K562 (cell line): Measurements from ENCODE around the gene DSCAM. TPM values are rescaled to one million over a fixed set of nuclear protein-coding genes. Genes with fewer than 3 reads are reported as not detected.

Experiments
- ATAC-seq: fragments of 200-7000 bp; cut with Tn5 transposase; 3 replicates; pipeline ENCODE4 v1.9.1; 2020; ENCODE audit warnings: moderate library complexity
- BruUV-seq: library from RNA; stranded (reverse); fragments of 400-500 nt; replicated peaks from 2 replicates; lab custom pipeline; 2021; lab: Mats Ljungman, UMichigan
- CTCF ChIA-PET: fragments of 300-600 bp; formaldehyde crosslinking; extraction: SDS; loops from one replicate; lab custom pipeline; 2021; ENCODE audit warnings: low intra/inter-chr PET ratio; lab: Yijun Ruan, JAX
- POLR2A ChIA-PET: fragments of 300-600, 350-650 bp; sonication (Branson Sonifier 250); formaldehyde crosslinking; extraction: SDS; loops from one replicate; lab custom pipeline; 2021; ENCODE audit warnings: antibody characterized with exemption, inconsistent platforms; lab: Yijun Ruan, JAX
- DNase-seq, 4 experiments: peaks; one replicate each; pipeline versions ENCODE4 v3.0.0 to v3.0.0-alpha.2; 2011 to 2018; ENCODE audit warnings: low spot score in 3 of 4, mixed read lengths in 3 of 4; ENCODE audit errors: extremely low read depth in 1 of 4
- FAIRE-seq: peaks from 2 replicates; lab custom pipeline; 2011; peaks lifted over from hg19 to GRCh38; lab: Jason Lieb, UNC
- H2AFZ ChIP-seq: 2 replicates; pipeline ENCODE4 v1.6.0; 2011; ENCODE audit warnings: low read depth, low read length, control low read depth, inconsistent platforms
- H3K27ac ChIP-seq: fragments of 200-600 bp; 3 replicates; pipeline ENCODE4 v1.8.0; 2011; ENCODE audit warnings: low read depth, mild to moderate bottlenecking, control low read depth, inconsistent platforms, low read length, moderate library complexity, mixed read lengths; ENCODE audit errors: extremely low read depth
- H3K27me3 ChIP-seq, 2 experiments: fragments of 300-600 bp in 1 of 2; 2 replicates in 1 of 2; 3 replicates in 1 of 2; pipeline versions ENCODE4 v1.6.0 to v1.8.0; 2011; ENCODE audit warnings: inconsistent platforms in 2 of 2, low read length in 2 of 2, mild to moderate bottlenecking in 1 of 2, mixed read lengths in 1 of 2, moderate library complexity in 1 of 2; ENCODE audit not compliant: control insufficient read depth in 2 of 2, insufficient read depth in 2 of 2
- H3K36me3 ChIP-seq: fragments of 300-600 bp; 3 replicates; pipeline ENCODE4 v1.8.0; 2011; ENCODE audit warnings: mild to moderate bottlenecking, low read length, inconsistent platforms; ENCODE audit not compliant: control insufficient read depth, insufficient read depth
- H3K4me1 ChIP-seq, 2 experiments: fragments of 200-600 bp in 1 of 2; replicated peaks in 1 of 2; 2 replicates in 1 of 2; 3 replicates in 1 of 2; pipeline versions ENCODE4 v1.5.1 to v1.8.0; 2011; ENCODE audit warnings: inconsistent platforms in 2 of 2, low read length in 2 of 2, mild to moderate bottlenecking in 1 of 2, mixed read lengths in 1 of 2, moderate library complexity in 1 of 2; ENCODE audit not compliant: control insufficient read depth in 2 of 2, insufficient read depth in 2 of 2
- H3K4me2 ChIP-seq: 2 replicates; pipeline ENCODE4 v1.6.1; 2011; ENCODE audit warnings: low read length, control low read depth, inconsistent platforms, mixed read lengths; ENCODE audit not compliant: insufficient read depth
- H3K4me3 ChIP-seq: fragments of 200-600 bp; sonication (generic), shearing (Covaris generic); 2 replicates; pipeline ENCODE4 v1.5.1; 2016; ENCODE audit warnings: control low read depth, inconsistent platforms
- H3K79me2 ChIP-seq: fragments of 200-600 bp; 3 replicates; pipeline ENCODE4 v1.8.0; 2011; ENCODE audit warnings: low read length, inconsistent platforms; ENCODE audit not compliant: control insufficient read depth, insufficient read depth
- H3K9ac ChIP-seq, 2 experiments: 2 replicates each; pipeline versions ENCODE4 v1.6.0 to v1.6.1; 2011; ENCODE audit warnings: low read depth in 2 of 2, low read length in 2 of 2, control low read depth in 1 of 2, inconsistent platforms in 1 of 2, mild to moderate bottlenecking in 1 of 2, mixed read lengths in 1 of 2; ENCODE audit not compliant: insufficient read depth in 1 of 2
- H3K9me1 ChIP-seq: one replicate; pipeline ENCODE4 v1.6.0; 2011; ENCODE audit warnings: inconsistent platforms, mild to moderate bottlenecking, low read length, moderate library complexity; ENCODE audit not compliant: control insufficient read depth, insufficient read depth
- H3K9me3 ChIP-seq: replicated peaks from 2 replicates; pipeline ENCODE4 v1.5.1; 2011; ENCODE audit warnings: low read depth, low read length, inconsistent platforms; ENCODE audit not compliant: control insufficient read depth, insufficient read depth
- H4K20me1 ChIP-seq: replicated peaks from 2 replicates; pipeline ENCODE4 v1.6.1; 2011; ENCODE audit warnings: low read length, inconsistent platforms, mixed read lengths; ENCODE audit not compliant: control insufficient read depth, insufficient read depth
- ELK1 ChIP-seq: sonication (generic); formaldehyde crosslinking; IDR thresholded peaks from 2 replicates; pipeline ENCODE4 v1.8.1; 2022; ENCODE audit warnings: missing genetic modification reagents
- GATA2 ChIP-seq: sonication (generic); formaldehyde crosslinking; IDR thresholded peaks from 2 replicates; pipeline ENCODE4 v1.4.0; 2020; ENCODE audit warnings: mild to moderate bottlenecking, missing genetic modification reagents
- MEIS2 ChIP-seq: fragments of 450-650 bp; IDR thresholded peaks from 2 replicates; pipeline ENCODE4 v1.6.1; 2014; ENCODE audit warnings: mild to moderate bottlenecking; ENCODE audit not compliant: partially characterized antibody
- NCOA2 ChIP-seq, 2 experiments: fragments of 450-650 bp; IDR thresholded peaks; 2 replicates each; pipeline ENCODE4 v1.6.1; 2018; ENCODE audit warnings: mild to moderate bottlenecking in 2 of 2, moderate library complexity in 1 of 2; ENCODE audit not compliant: partially characterized antibody in 2 of 2
- NFATC3 ChIP-seq: fragments of 450-650 bp; IDR thresholded peaks from 2 replicates; pipeline ENCODE4 v1.6.1; 2017; ENCODE audit warnings: mild to moderate bottlenecking
- PRPF4 ChIP-seq: fragments of 200-400 bp; formaldehyde crosslinking; IDR thresholded peaks from one replicate; pipeline ENCODE4 v1.6.1; 2017; ENCODE audit warnings: low read length, low read depth, mild to moderate bottlenecking; ENCODE audit not compliant: insufficient read depth, poor library complexity, severe bottlenecking
- SIRT6 ChIP-seq: IDR thresholded peaks from one replicate; pipeline ENCODE4 v1.6.1; 2012; ENCODE audit warnings: low read depth, mild to moderate bottlenecking, control low read depth, inconsistent platforms, low read length, moderate library complexity
- SRSF3 ChIP-seq: fragments of 200-400 bp; formaldehyde crosslinking; IDR thresholded peaks from 2 replicates; pipeline ENCODE4 v1.6.1; 2016; ENCODE audit warnings: mild to moderate bottlenecking, low read length, moderate library complexity; ENCODE audit not compliant: insufficient read depth
- TAF9B ChIP-seq: fragments of 450-650 bp; IDR thresholded peaks from 2 replicates; pipeline ENCODE4 v1.6.1; 2018; ENCODE audit warnings: mild to moderate bottlenecking; ENCODE audit not compliant: partially characterized antibody
- TCFL5 ChIP-seq: fragments of 250-450 bp; sonication (Bioruptor Pico); conservative IDR thresholded peaks from 2 replicates; pipeline ENCODE4 v1.6.1; 2021; ENCODE audit warnings: mild to moderate bottlenecking, moderate library complexity, matching md5 sums
- TOE1 ChIP-seq, 2 experiments: fragments of 450-650 bp in 1 of 2; sonication (generic) in 1 of 2; formaldehyde crosslinking in 1 of 2; IDR thresholded peaks; 2 replicates each; pipeline versions ENCODE4 v1.7.1 to v1.8.0; 2016 to 2022; ENCODE audit warnings: borderline replicate concordance in 2 of 2, mild to moderate bottlenecking in 2 of 2, antibody characterized with exemption in 1 of 2, inconsistent platforms in 1 of 2, low read depth in 1 of 2, missing genetic modification reagents in 1 of 2, moderate library complexity in 1 of 2
- TRIM28 ChIP-seq: fragments of 450-650 bp; IDR thresholded peaks from 2 replicates; pipeline ENCODE4 v1.6.1; 2017
- ZNF217 ChIP-seq: sonication (generic); formaldehyde crosslinking; IDR thresholded peaks from 2 replicates; pipeline ENCODE4 v1.8.0; 2022; ENCODE audit warnings: mild to moderate bottlenecking, missing genetic modification reagents
- ZNF445 ChIP-seq: fragments of 250-450 bp; sonication (Bioruptor Pico); IDR thresholded peaks from 2 replicates; pipeline ENCODE4 v1.4.0; 2020; ENCODE audit warnings: low read depth, mild to moderate bottlenecking, moderate library complexity
- WGBS: fragments of 100-300 bp; shearing (Covaris generic); methylation state at CpG from one replicate; pipeline ENCODE4 v1.1.6; 2016; ENCODE audit warnings: low coverage, mixed read lengths; ENCODE audit not compliant: insufficient coverage; ENCODE audit errors: missing lambda C conversion rate; 5-methylcytosine and 5-hydroxymethylcytosine counted together
- in situ Hi-C: fragments of 300-500 bp; cut with MboI; formaldehyde crosslinking; loops from 4 replicates; pipeline ENCODE4 v1.15.0; 2018; ENCODE audit warnings: inconsistent platforms, mixed read lengths
- intact Hi-C: fragments of 100-400 bp; cut with micrococcal nuclease; formaldehyde crosslinking; loops from 2 replicates; pipeline ENCODE4 v1.14.2; 2022
- polyA plus RNA-seq, 8 experiments: library from polyadenylated mRNA; depleted of rRNA in 4 of 8; stranded (reverse) in 5 of 8; unstranded in 3 of 8; fragments of >200 nt; fragmentation: Nextera tagmentation in 2 of 8; fragmentation: Illumina TruSeq in 1 of 8; extraction: Ambion mirVana in 2 of 8; extraction: Trizol in 1 of 8; gene quantifications; 2 replicates each; pipeline versions ENCODE4 v1.2.1 to v1.2.3, GENCODE V29; 2011 to 2014; ENCODE audit warnings: inconsistent platforms in 1 of 8, missing spikeins in 1 of 8
- total RNA-seq, 7 experiments: library from RNA; depleted of rRNA in 6 of 7; stranded (reverse); fragments of >200 nt in 6 of 7; fragmentation: Illumina TruSeq in 2 of 7; extraction: Trizol in 2 of 7; gene quantifications; 2 replicates each; pipeline versions ENCODE4 v1.2.1 to v1.2.3, GENCODE V29; 2011 to 2021; ENCODE audit warnings: low replicate concordance in 1 of 7

Gene DSCAM
- total and polyA plus RNA-seq, 9 of the 15 experiments (the other 6 are each of a cell fraction or from before 2014, with no cell fraction given), result not detected

GRCh38 chr21:40634141-40634540 is 212.8 kb downstream of the DSCAM start:
- Histone ChIP-seq H2AFZ (no peak overlapping the region), H3K4me2 (no peak overlapping the region), H4K20me1 (no peaks in the 10 kb centered on the region), H3K4me3 (no peak overlapping the region), H3K27ac (no peak overlapping the region), H3K36me3 (no peaks in the 10 kb centered on the region), H3K79me2 (no peaks in the 10 kb centered on the region), H3K9me3 (peaks cover 2% of the 10 kb centered on the region; the same call in 1 of the 2 replicates), H3K4me1 (no peaks in the 10 kb centered on the region), H3K9me1 (no peaks in the 10 kb centered on the region), H3K9ac (no peak overlapping the region), H3K27me3 (no peaks in the 10 kb centered on the region)
- BruUV-seq, result no TSS peak
- 5% methylated on average over 6 of the region's 6 CpGs for WGBS
- DNase-seq (no peak), FAIRE-seq (no peak), ATAC-seq (no peak)
- no peak for TF ChIP-seq SRSF3
- no peak for TF ChIP-seq GATA2 (CRISPR knock-in tag)
- no peak for TF ChIP-seq ZNF445 (CRISPR knock-in tag)
- no peak for TF ChIP-seq MEIS2
- TF ChIP-seq NFATC3, result no peak
- TF ChIP-seq PRPF4, result no peak
- no peak for TF ChIP-seq ELK1 (CRISPR knock-in tag)
- TF ChIP-seq TAF9B, result no peak
- no peak for TF ChIP-seq ZNF217 (CRISPR knock-in tag)
- no peak for TF ChIP-seq TCFL5 (CRISPR knock-in tag)
- TF ChIP-seq NCOA2 (IDR thresholded peaks at IDR 0.05; ENCODE audit: partially characterized antibody in 2 of 2), result no peak
- no peak for TF ChIP-seq TRIM28
- TF ChIP-seq SIRT6, result no peak
- no peak for TF ChIP-seq TOE1 (IDR thresholded peaks at IDR 0.05; ENCODE audit: borderline replicate concordance)
- TF ChIP-seq TOE1 (CRISPR knock-in tag; IDR thresholded peaks at IDR 0.05; ENCODE audit: borderline replicate concordance, low read depth), result no peak
- CTCF ChIA-PET, result no interaction called here
- intact Hi-C loops (no loop called here), in situ Hi-C loops (no loop called here)
- POLR2A ChIA-PET, result no interaction called here
